ENCODE measurements around the gene SPATA13.
A peak's percentile ranks its signal among the peaks of the same experiment; 100 is the strongest.
"Not testable (repeated sequence)": the region's sequence is repeated elsewhere in the genome, so short reads cannot be mapped to it uniquely, and the experiment has no call there.

The SPATA13 gene

DNA sequence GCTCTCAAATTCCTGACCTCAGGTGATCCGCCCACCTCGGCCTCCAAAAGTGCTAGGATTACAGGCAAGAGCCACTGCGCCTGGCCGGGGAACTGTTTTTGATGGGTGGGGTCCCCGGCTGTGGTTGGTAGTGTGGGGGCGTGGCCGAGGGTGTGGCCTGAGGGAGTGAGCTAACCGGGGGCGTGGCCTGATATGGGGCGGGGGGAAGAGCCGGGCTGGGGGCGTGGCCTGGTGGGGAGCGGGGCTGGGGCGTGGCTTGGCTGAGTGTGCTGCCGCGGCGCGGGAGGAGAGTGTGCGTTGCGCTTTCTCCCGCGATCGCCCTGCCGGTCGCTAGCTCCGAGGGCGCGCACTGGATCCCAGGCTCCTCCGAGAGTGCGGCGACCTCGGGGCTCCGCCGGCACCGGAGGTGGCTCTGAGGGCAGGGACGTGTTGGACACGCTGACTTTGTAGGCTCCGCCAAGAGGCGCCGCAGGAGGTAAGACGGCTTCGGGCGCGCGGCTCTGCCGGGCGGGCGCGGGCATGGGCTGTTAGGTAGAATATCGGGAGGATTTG, at the start of gene SPATA13:
TSS of gene SPATA13 (plus strand) at position 263 of the 552 bp plus-strand sequence. CDS start 62,210 bp downstream, outside the sequence.
- DNase-seq = peak; percentile 95

DNA sequence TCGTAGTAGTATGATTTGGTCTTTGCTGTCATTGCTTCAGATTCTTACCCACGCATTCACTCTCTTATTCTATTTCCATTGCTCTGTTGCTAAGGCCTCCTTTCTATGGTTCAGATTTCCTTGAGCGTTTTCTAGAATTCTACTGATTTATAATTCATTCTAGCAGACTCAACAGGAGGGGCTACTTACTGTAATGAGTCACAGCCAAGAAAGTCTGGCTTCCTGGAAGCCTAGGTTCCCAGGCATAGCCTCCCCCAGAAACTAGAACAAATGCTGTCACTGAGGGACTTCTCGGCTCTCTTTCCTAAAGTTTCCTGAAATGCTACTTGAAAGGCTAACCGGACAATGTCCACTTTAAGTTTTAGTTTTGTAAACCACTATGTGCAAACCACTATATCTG, 47.7 kb upstream of the SPATA13 start:
- no peak for DNase-seq

DNA sequence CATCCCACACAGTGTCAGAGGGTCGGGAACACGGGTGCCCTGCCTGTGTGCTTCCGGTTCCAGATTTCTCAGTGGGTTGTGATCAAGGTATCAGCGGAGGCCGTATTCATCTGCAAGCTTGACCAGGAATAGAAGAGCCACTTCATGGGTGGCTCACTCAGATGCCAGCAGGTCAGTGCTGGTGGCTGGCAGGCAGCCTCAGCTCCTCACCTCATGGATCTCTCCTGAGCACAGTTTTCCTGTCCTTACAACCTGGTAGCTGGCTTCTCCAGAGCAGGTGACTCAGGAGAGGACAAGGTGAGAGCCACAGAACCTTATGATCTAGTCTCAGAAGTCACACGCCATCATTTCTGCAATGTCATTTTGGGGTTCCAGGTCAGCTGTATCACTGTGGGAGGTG, 44.8 kb upstream of the SPATA13 start:
- DNase-seq = no peak

DNA sequence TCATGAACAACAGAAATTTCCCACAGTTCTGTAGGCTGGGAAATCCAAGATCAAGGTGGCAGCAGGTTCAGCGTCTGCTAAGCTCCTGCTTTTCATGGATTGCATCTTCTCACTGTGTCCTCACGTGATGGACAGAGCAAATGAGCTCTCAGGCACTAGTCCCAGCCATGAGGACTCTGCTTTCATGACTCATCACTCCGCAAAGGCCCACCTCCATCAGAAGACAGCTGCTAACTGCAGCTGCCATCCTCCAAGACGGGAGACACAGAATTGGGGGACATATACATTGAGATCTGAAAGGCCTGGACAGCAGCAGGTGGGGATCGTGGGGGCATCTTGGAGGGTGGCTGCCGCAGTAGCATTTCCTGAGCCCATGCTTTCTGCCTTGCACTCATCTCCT, 44.4 kb upstream of the SPATA13 start:
- DNase-seq = no peak

DNA sequence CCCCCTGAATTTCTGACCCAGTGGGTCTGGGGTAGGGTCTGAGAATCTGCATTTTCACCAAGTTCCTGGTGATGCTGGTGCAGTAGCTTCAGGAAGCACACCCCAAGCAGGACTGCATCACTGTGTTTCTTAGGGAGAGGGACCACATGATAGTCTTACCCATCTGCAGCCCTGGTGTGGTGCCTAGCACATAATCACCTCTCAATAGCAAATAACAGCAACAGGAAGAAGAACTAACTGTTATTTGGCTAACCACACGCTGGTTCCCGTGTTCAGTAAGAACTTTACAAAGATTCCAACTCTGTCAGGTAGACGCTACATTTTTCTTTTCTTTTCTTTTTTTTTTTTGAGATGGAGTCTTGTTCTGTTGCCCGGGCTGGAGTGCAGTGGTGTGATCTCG, 41.9 kb upstream of the SPATA13 start:
- no peak for DNase-seq

DNA sequence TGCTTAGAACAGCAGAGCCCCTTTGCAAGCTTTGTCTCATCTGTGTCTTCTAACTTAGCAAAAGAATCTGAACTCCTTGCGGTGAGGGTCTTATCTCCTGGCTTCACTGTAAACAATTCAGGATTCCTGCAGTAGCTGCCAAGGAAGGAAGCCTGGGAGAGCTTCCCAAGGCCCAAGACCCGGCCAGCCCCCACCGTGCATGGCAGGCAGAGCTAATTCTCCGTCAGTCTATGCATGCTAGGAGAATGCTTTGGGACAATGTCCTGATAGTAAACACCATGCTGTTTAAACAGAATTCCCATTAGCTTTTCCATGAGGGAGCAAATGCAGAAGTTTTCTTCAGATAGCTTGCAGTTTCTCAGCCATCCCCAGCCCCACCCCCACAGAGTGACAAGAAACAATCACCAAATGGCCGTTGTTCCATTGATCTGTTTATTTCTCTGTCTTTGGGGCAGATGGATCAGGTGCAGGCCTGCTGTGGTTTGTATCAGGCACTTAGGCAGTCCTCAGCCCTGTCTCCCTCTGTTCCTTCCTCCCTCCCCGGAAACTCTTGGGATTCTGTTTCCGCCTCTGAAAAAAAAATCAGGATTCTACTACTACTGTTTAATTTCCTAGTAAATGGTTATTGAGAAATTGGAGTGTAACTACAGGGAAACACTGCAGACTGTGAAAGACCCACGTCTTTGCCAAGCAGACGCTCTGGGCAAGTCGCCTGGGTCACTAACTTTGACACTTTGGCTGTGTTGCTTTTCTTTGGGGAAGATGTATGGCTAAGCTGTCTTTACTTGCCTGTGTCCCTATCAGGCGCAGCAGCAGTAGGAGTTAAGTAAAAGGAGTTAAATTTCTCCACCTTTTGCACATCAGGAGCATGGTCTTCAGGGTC, 40.7 kb upstream of the SPATA13 start:
- no peak for DNase-seq

DNA sequence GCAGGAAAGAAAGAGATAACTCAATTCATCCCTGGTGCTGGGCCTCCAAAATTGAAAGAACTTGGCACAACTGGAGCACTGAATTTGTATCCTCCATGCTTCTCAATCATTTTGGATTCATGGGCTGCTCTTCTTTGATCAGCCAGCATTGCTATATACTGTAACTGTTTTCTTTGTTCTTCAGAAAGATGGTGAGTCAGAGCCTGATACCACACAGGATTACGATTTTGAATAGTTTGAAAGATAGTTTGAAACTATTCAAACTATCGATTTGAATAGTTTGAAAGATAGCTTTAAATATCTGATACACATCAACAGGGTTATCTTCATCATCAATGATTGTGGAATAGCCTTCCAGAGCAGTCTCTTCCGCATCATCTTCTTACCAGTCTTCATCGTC, 38.5 kb upstream of the SPATA13 start:
- not testable (repeated sequence) for DNase-seq

DNA sequence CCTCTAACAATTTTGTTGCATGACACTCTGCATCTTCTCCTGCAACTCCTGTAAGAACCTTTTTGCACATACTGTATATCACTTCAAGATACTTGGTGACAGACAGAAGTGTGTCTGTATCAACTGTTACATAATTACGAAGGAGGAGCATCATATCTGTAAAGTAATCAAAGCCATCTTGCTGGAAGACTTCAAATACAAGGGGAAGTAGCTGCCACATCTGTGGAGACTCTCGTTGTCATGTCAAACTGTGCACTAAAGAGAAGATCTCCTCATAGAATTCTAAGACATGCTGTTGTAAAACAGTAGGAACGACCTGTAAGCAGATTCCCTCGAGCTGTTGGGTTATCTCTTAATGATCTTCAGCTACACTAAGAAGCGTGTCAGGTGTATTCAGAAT, 38.0 kb upstream of the SPATA13 start:
- no peak for DNase-seq

DNA sequence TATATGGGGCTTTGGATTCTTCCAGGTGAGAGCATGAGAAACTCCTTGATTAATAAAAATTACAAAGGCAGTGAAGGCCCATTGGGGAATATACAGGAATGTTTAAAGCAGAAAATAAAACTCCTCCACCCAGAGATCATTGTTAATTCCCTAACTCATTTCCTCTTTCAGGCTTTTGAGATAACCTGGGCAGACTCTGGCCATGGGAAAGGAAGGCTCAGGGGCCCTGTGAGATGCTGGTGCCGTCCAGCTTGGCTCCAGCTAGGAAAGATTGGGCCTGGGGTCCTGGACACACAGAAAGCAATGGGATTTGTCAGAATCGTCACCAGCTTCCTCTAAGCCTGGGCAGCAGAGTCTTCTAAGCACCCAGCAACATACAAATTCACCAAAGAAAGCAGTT, 36.8 kb upstream of the SPATA13 start:
- no peak for DNase-seq

DNA sequence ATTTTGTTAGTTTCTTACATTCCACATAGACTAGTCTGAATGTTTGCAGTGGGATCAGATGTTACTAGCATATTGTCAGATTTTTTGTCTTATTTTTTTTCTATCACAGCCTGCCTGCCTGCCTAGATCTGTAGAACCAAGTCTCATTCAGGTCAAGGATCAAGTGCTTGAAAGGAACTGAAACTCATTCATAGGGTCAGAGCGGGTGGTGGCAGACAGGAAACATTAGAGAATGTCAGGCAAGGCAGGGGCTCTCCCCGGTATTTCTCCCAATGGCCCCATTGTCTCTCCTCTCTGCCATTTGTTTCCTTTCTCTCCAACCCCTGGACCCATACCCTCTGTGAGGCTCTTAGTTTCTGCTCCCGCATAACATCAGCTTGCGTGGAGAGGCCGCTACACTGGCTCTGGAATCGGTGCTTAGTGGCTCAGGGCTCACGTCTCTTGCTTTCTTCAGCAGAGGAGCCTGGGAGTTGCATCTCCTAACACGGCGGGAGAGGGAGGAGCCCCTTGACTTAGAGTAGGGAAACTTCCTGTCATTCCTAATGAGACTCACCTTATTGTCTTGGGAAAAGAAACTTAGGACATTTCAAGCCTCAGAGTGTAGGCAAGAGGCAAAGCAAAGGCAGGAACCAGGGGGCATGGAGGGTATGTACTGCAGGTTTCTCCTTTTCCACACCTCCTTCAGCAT, 35.6 kb upstream of the SPATA13 start:
- no peak for DNase-seq

DNA sequence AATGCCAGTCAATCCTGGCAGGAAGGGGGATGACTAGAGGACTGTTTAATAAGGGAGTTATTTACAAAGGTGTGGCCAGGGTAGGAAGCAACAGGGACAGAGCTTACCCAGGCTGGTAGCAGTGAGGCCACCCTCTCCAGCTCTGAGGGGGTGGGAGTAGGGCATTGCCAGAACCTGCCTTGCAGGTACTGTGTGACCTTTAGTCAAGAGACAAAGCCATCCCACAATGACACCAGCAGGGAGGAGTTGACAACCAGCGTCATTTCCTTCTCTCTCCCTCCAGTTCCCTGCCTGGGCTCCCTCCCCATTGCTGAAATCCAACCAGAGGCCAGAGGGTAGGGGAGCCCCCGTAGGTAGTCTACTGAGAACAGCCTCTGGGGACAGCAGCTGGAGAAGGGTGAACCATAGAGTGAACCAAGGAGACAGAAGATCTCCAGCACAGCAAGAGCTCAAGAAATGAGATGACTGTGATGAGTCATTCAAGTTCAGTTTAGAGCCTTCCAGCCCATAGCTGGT, 33.3 kb upstream of the SPATA13 start:
- peak; percentile 37 to 39 for DNase-seq

DNA sequence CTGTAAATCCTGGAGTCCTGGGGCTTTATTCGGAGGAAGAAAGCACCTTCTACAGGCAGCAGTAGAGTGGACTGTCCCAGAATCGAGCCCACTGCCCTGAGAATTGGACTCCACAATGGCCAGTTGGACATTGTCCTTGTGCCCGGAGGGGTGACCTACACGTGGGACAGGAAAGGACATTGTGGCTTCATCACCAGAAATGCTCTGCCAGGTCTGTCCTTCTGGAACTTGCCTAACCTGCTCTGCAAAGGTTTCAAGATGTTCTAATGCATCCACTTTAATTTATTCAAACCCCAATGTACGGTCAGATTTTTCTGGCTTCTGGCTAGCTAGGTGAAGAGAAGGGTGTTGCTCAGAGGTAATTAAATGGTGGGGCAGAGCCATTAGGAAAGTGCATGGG, 32.4 kb upstream of the SPATA13 start:
- no peak for DNase-seq

DNA sequence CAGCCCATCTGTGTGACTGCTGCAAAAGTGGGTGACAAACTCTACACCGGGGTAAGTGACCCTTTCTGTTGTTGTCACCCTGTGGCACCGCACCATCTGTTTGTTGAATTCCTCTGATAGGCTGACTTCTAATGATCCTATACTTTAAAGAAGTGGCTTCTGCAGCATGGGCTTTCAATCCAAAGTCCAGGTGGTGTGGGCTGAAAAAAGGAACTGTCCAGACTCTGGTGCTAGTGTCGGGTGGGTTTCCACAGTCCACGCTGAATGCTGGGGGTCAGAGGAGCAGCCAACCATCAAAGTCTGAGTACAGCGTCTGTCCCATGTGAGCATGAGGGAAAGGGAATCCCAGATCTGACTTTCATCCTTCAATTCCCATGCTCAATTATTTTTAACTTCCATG, 31.6 kb upstream of the SPATA13 start:
- DNase-seq = no peak

DNA sequence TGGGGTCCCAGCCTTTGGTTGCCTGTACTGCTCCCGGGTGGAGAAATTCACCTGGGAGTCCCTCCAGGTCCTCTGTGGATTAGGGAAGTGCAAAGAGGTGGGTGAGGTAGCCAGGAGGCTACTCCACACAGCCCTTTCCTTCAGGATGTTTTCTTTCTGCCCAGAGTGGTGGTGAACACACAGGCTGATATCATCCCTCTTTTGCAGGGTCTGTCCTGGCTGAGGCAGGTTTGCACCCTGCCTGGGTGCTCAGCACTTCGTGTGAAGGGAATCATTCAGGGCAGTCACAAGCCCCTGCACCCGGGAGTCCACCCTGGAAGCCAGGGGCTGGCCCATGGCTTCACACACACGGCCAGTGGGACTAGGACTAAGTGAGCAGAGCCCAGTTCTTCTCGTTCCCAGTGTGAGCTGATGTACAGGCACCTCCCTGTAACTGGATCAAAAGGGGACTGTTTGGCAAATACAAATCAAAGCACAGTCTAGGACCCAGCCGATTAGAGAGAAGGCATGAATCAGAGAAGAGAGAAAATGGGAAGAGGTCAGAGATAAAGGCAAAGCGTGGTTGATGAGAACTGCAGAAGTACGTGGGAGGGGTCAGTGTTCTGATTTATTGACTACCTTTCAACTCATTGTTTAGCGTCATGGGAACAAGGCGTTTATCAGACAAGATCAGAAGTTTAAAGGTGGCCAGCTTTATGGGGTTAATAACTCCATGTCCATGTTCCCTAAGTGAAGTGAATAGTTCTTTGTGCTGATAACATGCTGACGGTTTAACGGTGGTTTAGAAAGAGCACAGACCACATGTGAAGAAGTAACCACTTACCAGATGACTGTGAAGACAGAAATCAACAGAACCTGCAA, 30.4 kb upstream of the SPATA13 start:
- DNase-seq = no peak

DNA sequence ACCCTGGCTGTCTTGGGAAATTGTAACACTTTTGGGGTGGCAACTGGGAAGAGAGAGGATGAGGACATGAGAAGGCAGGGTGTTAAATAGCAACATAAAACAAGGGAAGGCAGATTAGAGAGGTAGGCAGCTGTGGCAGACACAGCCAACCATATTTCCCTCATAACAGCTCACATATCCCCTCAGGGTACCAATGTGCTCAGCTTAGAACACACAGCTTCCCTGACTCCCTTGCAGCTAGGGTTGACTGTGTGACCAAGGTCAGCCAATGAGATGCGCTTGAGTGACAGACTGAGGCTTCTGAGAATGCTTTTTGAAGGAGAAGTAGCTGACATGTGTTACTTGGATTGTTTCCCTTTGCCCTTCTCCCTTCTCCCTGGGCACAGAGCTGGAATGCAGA, 28.8 kb upstream of the SPATA13 start:
- no peak for DNase-seq

DNA sequence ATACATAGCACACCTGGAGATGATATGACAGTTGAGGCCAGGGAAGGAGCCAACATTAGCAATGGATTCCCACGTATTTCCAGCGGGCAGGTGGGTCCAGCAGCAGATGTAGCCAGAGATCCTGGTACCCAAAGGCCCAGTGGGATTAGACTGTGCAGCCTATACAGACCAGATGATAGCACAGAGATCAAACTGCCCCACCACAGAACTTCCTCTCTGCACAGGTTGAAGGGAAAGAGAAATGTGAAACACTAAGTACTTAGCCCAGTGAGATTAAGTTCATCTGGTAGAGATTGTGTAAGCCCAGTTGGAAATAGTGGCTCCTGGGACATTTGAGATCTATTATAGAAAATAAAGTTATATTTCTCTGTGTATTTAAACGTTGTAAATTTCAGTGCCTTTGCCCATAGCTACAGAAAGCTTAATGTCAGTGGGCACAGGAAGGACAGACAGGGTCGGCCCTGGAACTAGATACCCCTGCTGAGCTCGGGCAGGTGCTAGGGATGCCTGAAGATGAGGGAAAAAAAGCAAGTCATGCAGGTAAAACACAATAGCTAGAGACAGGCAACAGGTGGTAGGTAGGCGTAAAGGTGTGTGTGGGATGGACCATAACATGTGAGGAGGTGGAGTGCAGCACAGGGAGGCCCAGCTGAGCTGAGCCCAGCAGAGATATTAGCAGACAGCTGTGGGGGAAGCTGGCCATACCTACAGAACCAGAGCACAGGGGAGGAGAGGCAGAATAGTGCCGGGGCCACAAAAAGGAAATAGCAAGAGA, 27.3 kb upstream of the SPATA13 start:
- no peak for DNase-seq

DNA sequence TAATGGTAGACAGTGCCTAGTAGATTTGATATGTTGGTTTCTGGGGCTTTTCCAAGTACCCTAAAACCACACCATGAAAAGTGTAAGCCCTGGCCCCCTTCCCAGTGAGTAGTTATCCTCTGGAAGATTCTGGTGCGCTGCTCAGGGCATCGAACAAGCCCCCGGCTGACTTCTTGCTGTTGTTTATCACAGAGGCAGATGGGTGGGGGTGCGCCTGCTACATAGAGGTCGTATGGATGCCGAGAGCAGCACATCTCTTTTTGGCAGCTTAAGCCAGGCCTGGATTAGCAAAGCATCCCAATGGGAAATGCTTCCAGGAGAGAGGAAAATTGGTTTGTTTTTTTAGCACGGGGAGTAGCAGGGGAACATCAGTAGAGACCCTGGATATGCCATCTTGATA, 26.3 kb upstream of the SPATA13 start:
- DNase-seq = no peak

DNA sequence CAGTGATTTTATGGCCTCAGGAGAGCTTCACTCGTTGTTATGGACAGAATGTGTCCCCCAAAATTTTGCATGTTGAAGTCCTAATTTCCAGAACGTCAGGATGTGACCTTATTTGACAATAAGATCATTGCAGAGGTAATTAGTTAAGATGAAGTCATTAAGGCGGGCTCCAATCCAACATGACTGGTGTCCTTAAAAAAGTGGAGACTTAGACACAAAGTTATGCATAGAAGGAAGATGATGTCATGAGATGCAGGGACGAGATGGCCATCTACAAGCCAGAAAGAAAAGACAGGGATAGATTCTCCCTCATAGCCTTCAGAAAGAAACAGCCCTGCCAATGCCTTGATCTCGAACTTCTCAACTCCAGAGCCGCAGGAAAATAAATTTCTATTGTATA, 25.8 kb upstream of the SPATA13 start:
- DNase-seq = no peak

DNA sequence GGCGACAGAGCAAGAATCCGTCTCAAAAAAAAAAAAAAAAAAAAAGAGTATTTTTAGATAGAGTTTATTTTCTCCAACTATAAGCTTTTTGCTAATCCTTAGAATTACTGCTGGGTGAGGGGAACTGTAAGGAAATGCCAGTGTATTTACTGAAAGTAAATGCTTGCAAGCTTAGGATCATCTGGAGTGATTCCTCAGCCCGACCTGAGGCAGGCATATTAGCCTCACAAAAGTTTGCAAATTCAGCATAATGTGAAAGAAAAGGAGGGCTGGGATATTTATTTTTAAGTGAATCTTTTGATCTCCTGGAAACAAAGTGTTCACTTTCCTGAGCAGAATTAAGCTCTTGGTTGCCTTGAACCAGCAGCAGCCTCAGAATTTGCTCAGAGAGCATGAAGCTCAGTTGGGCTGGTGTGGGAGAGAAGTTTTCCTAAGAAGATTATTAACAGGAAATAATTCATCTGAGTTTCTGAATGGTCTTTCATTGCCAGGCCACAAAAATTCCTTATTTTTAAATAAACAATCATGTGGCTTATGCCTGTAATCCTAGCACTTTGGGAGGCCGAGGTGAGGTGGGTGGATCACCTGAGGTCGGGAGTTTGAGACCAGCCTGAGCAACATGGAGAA, 24.7 kb upstream of the SPATA13 start:
- no peak for DNase-seq

DNA sequence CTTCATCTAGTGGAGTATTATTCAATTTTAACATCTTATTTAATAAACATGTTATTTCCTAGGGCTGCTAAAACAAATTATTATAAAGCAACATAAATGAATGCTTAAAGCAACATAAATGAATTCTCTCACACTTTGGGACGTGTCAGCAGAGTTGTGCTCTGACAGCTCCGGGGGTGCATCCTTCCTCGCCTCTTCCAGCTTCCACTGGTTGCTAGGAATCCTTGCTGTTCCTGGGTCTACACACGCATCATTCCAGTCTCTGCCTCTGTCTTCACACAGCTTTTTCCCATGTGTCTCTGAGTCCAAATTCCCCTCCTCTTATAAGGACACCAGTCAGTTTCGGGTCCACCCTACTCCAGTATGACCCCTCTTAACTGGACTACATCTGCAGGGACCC, 21.6 kb upstream of the SPATA13 start:
- DNase-seq = no peak

DNA sequence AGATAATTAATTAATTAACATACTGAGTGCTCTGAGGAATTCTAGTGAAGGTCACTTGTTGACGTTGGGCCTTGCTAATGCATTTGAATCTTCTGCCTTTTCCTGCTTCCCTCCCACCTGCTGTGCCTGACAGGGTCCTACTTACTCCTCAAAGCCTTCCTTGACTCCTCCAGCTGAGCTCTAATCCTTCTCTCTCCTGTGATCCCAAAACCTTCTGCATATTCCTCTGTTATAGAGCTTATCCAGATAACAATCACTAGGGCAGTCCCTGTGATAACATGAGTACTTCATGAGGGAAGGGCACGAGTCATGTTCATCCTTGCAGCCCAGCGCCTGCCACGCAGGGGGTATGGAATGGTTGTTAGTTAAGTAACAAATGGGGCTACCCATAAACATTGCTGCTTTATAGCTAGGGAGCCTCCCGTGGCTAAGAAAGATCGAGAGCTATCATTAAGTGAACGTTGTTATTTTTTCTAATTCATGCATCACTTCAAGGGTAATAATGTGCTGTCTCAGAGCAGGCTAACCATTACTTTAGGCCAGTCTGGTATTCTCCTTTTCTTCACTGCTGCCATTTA, 19.1 kb upstream of the SPATA13 start:
- DNase-seq = no peak

Data from activated T-cell treated with anti-CD3 and anti-CD28 coated beads, Interleukin-2, amount 50 U/mL, for 48 hours (primary cell).